Measurements from ENCODE around the gene TMEM191B. TPM values are rescaled to one million over a fixed set of nuclear protein-coding genes. Genes with fewer than 3 reads are reported as not detected.
"Not testable (repeated sequence)": the region's sequence is repeated elsewhere in the genome, so short reads cannot be mapped to it uniquely, and the experiment has no call there.

Gene TMEM191B
- total RNA-seq, 1 experiment from 2014 or later: 2.4 TPM

GRCh38 chr22:18577090-18577818 is 49.7 kb downstream of the TMEM191B start:
- not testable (repeated sequence) for H3K27me3 Mint-ChIP-seq (ENCODE audit: unreplicated experiment); H3K4me3 Mint-ChIP-seq (ENCODE audit: low read depth, unreplicated experiment)

GRCh38 chr22:18577847-18578246 is 50.2 kb downstream of the TMEM191B start:
- BruUV-seq (replicated peaks); intact Hi-C loops (cut with micrococcal nuclease; ENCODE audit: unreplicated experiment); H3K27me3 Mint-ChIP-seq (ENCODE audit: unreplicated experiment); H3K4me1 Mint-ChIP-seq (ENCODE audit: low read depth, unreplicated experiment); CTCF ChIA-PET; H3K9me3 Mint-ChIP-seq (ENCODE audit: low read depth, unreplicated experiment); H3K36me3 Mint-ChIP-seq (ENCODE audit: insufficient read depth, unreplicated experiment); DNase-seq; H3K27ac Mint-ChIP-seq (ENCODE audit: unreplicated experiment); H3K4me3 Mint-ChIP-seq (ENCODE audit: low read depth, unreplicated experiment): not testable (repeated sequence)

More at GRCh38 chr22:18577090-18577818, 49.7 kb downstream of the TMEM191B start:
- DNase-seq; CTCF ChIA-PET; H3K4me1 Mint-ChIP-seq (ENCODE audit: low read depth, unreplicated experiment); H3K36me3 Mint-ChIP-seq (ENCODE audit: insufficient read depth, unreplicated experiment); BruUV-seq (replicated peaks); intact Hi-C loops (cut with micrococcal nuclease; ENCODE audit: unreplicated experiment); H3K9me3 Mint-ChIP-seq (ENCODE audit: low read depth, unreplicated experiment); H3K27ac Mint-ChIP-seq (ENCODE audit: unreplicated experiment): not testable (repeated sequence)

Other genes starting within 250 kb of the TMEM191B start
- not detected in 2 replicates for gene GGTLC3, start 9.6 kb upstream of the TMEM191B start, total RNA-seq (2022)
- 0.12 and 0.24 TPM in 2 replicates for gene RIMBP3, start 84.1 kb downstream of the TMEM191B start, total RNA-seq (2022)

All from Calu3 (cell line).